ENCODE measurements around the gene NR1H3.
"Not testable (repeated sequence)": the region's sequence is repeated elsewhere in the genome, so short reads cannot be mapped to it uniquely, and the experiment has no call there.

The NR1H3 gene

GRCh38 chr11:47308050-47308823, 50.4 kb downstream of the NR1H3 start:
- DNase-seq: no peak

GRCh38 chr11:47314992-47315391, 57.2 kb downstream of the NR1H3 start:
- no peak for DNase-seq

GRCh38 chr11:47316501-47316900, 58.7 kb downstream of the NR1H3 start:
- not testable (repeated sequence) for DNase-seq

GRCh38 chr11:47317064-47317828, 59.5 kb downstream of the NR1H3 start:
- no peak for DNase-seq

- DNase-seq: no peak
These were observed 60.4 kb downstream of the NR1H3 start for GRCh38 chr11:47318166-47318565.

All from activated gamma-delta T cell (primary cell).